IPS-NIHi11 (cell line): Measurements from ENCODE around the gene IRGC.

Experiments used
- DNase-seq: peaks from one replicate; pipeline ENCODE4 v3.0.0; 2012; ENCODE audit warnings: mixed read lengths, low spot score

The IRGC gene

GRCh38 chr19:43690890-43691289 lies 25.0 kb upstream of the IRGC start:
- DNase-seq = no peak

- DNase-seq = no peak
These were observed 24.1 kb upstream of the IRGC start for GRCh38 chr19:43691755-43692154.

- DNase-seq = no peak
These were observed 23.5 kb upstream of the IRGC start for GRCh38 chr19:43692385-43692784.

GRCh38 chr19:43692877-43693276 lies 23.0 kb upstream of the IRGC start:
- DNase-seq = no peak

GRCh38 chr19:43694553-43694952 lies 21.3 kb upstream of the IRGC start:
- DNase-seq = no peak

- DNase-seq = no peak
These were observed 19.7 kb upstream of the IRGC start for GRCh38 chr19:43695985-43696704.

- DNase-seq = no peak
These were observed 18.6 kb upstream of the IRGC start for GRCh38 chr19:43697295-43697694.

GRCh38 chr19:43699506-43700394 lies 16.1 kb upstream of the IRGC start:
- DNase-seq = peak; percentile 79

GRCh38 chr19:43700395-43701000 lies 15.4 kb upstream of the IRGC start:
- DNase-seq = no peak

- DNase-seq = no peak
These were observed 11.7 kb upstream of the IRGC start for GRCh38 chr19:43704002-43704705.

- DNase-seq = no peak
These were observed 10.1 kb upstream of the IRGC start for GRCh38 chr19:43705729-43706128.

- DNase-seq = no peak
These were observed 8.6 kb upstream of the IRGC start for GRCh38 chr19:43707158-43707712.

- no peak for DNase-seq
These were observed 7.2 kb upstream of the IRGC start for GRCh38 chr19:43708716-43709115.

- no peak for DNase-seq
These were observed 4.0 kb upstream of the IRGC start for GRCh38 chr19:43711751-43712355.

GRCh38 chr19:43713208-43713607 lies 2.7 kb upstream of the IRGC start:
- no peak for DNase-seq

- DNase-seq = no peak
These were observed 2.9 kb downstream of the IRGC start for GRCh38 chr19:43718627-43719377.

- DNase-seq = no peak
These were observed 3.5 kb downstream of the IRGC start for GRCh38 chr19:43719378-43719868.

- peak; percentile 38 for DNase-seq
These were observed 4.0 kb downstream of the IRGC start for GRCh38 chr19:43719918-43720317.

GRCh38 chr19:43720936-43721335 lies 5.1 kb downstream of the IRGC start:
- no peak for DNase-seq

GRCh38 chr19:43721469-43722048 lies 5.7 kb downstream of the IRGC start:
- DNase-seq = no peak
